ENCODE measurements around the gene SLC39A13. TPM values are rescaled to one million over a fixed set of nuclear protein-coding genes. Genes with fewer than 3 reads are reported as not detected.

The SLC39A13 gene
- total RNA-seq, 4 donors from 2014 or later = 41.5 to 57.1 (median 50.6) TPM

GRCh38 chr11:47437746-47438418 lies 29.5 kb downstream of the SLC39A13 start:
- DNase-seq (ENCODE audit: low spot score) = no peak
- TF ChIP-seq CTCF (IDR thresholded peaks at IDR 0.05) = no peak
- peak; percentile 31 for ATAC-seq (ENCODE audit: low FRiP score)

- ATAC-seq (ENCODE audit: low FRiP score) = no peak
- TF ChIP-seq CTCF (IDR thresholded peaks at IDR 0.05) = no peak
- DNase-seq (ENCODE audit: low spot score) = no peak
These were observed 30.3 kb downstream of the SLC39A13 start for GRCh38 chr11:47438721-47439120.

GRCh38 chr11:47440054-47440476 lies 31.7 kb downstream of the SLC39A13 start:
- ATAC-seq (ENCODE audit: low FRiP score) (no peak), DNase-seq (ENCODE audit: low spot score) (no peak)
- TF ChIP-seq CTCF (IDR thresholded peaks at IDR 0.05) = no peak

GRCh38 chr11:47441421-47441820 lies 33.0 kb downstream of the SLC39A13 start:
- no peak for TF ChIP-seq CTCF (IDR thresholded peaks at IDR 0.05)
- no peak for DNase-seq (ENCODE audit: low spot score)
- ATAC-seq (ENCODE audit: low FRiP score) = no peak

- ATAC-seq (ENCODE audit: low FRiP score) (no peak), DNase-seq (ENCODE audit: low spot score) (no peak)
- no peak for TF ChIP-seq CTCF (IDR thresholded peaks at IDR 0.05)
These were observed 34.1 kb downstream of the SLC39A13 start for GRCh38 chr11:47442514-47442913.

GRCh38 chr11:47443028-47443700 lies 34.8 kb downstream of the SLC39A13 start:
- DNase-seq (ENCODE audit: low spot score) (no peak), ATAC-seq (ENCODE audit: low FRiP score) (no peak)
- no peak for TF ChIP-seq CTCF (IDR thresholded peaks at IDR 0.05)

GRCh38 chr11:47443817-47444216 lies 35.4 kb downstream of the SLC39A13 start:
- ATAC-seq (ENCODE audit: low FRiP score) (no peak), DNase-seq (ENCODE audit: low spot score) (no peak)
- TF ChIP-seq CTCF (IDR thresholded peaks at IDR 0.05) = no peak

All from omental fat pad (tissue), 4 donors.